Fibroblast of lung (primary cell): ENCODE data around the gene SPOCK1.

Experiments used
- CTCF ChIP-seq, 2 donors: IDR thresholded peaks in 1 of 2; conservative IDR thresholded peaks in 1 of 2; 1 replicate in 1 of 2; 2 replicates in 1 of 2; pipeline ENCODE4 v1.5.1; 2011 to 2012; ENCODE audit warnings: low read length in 2 of 2, control low read depth in 1 of 2, inconsistent platforms in 1 of 2, low read depth in 1 of 2, mild to moderate bottlenecking in 1 of 2
- EZH2 ChIP-seq: IDR thresholded peaks from 2 replicates; pipeline ENCODE4 v1.5.1; 2012; ENCODE audit warnings: low read length, control low read depth, mild to moderate bottlenecking; ENCODE audit errors: missing control alignments

DNA sequence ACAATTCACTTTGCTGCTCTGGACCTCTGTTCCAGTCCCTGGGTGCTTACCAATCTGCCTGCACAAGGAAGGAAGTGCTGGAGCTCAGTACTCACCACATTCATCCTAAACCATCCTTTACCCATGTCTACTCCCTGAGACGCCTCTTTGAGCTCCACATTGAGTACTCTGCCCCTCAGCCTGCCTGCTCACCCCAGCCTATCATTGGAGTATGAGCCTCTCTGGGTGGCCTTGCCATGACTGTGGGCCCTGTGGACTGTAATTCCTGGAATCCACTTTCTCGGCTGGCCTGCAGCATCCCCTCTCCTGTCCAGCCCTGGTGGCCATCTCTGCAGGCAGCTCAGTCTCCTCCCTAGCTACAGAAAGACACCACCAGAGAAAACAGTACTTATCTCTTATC lies 428.6 kb downstream of the SPOCK1 start:
- TF ChIP-seq CTCF (conservative IDR thresholded peaks at IDR 0.05 in 1 of 2, IDR thresholded peaks at IDR 0.05 in 1 of 2; ENCODE audit: low read depth in 1 of 2, low read length in 2 of 2) (no peak), EZH2 (no peak)
